Liver (tissue), 9 donors: ENCODE results near the gene PAX7. TPM values are rescaled to one million over a fixed set of nuclear protein-coding genes. Genes with fewer than 3 reads are reported as not detected.

Source experiments
- DNase-seq: peaks from one replicate; pipeline ENCODE4 v3.0.0-alpha.2; 2017; ENCODE audit warnings: low spot score
- H3K27ac ChIP-seq, 2 donors: one replicate each; pipeline ENCODE4 v1.7.0; 2013; ENCODE audit warnings: inconsistent platforms in 2 of 2, low read length in 2 of 2, control low read depth in 1 of 2, low read depth in 1 of 2, mild to moderate bottlenecking in 1 of 2
- H3K27me3 ChIP-seq, 4 donors: one replicate each; pipeline versions ENCODE4 v1.6.1 to v1.7.0; 2013; ENCODE audit warnings: low read length in 3 of 4, inconsistent platforms in 1 of 4, mild to moderate bottlenecking in 1 of 4, moderate library complexity in 1 of 4; ENCODE audit not compliant: control insufficient read depth in 4 of 4, insufficient read depth in 4 of 4
- H3K36me3 ChIP-seq, 4 donors: one replicate each; pipeline versions ENCODE4 v1.6.1 to v1.7.0; 2013; ENCODE audit warnings: low read length in 3 of 4, mild to moderate bottlenecking in 3 of 4, low read depth in 1 of 4, moderate library complexity in 1 of 4; ENCODE audit not compliant: control insufficient read depth in 4 of 4, insufficient read depth in 3 of 4
- H3K4me1 ChIP-seq, 4 donors: one replicate each; pipeline versions ENCODE4 v1.6.1 to v1.7.0; 2013; ENCODE audit warnings: low read length in 3 of 4, mild to moderate bottlenecking in 3 of 4, moderate library complexity in 1 of 4; ENCODE audit not compliant: control insufficient read depth in 4 of 4, insufficient read depth in 4 of 4
- H3K4me3 ChIP-seq, 3 donors: one replicate each; pipeline versions ENCODE4 v1.6.1 to v1.7.0; 2013; ENCODE audit warnings: low read length in 3 of 3, control low read depth in 1 of 3, low read depth in 1 of 3, mild to moderate bottlenecking in 1 of 3
- H3K9ac ChIP-seq, 2 donors: one replicate each; pipeline ENCODE4 v1.7.0; 2013; ENCODE audit warnings: low read length in 2 of 2, mild to moderate bottlenecking in 2 of 2, moderate library complexity in 2 of 2, control low read depth in 1 of 2, low read depth in 1 of 2
- H3K9me3 ChIP-seq, 4 donors: one replicate each; pipeline versions ENCODE4 v1.6.1 to v1.7.0; 2013; ENCODE audit warnings: low read length in 3 of 4; ENCODE audit not compliant: control insufficient read depth in 4 of 4
- ATF3 ChIP-seq: IDR thresholded peaks from 2 replicates; pipeline ENCODE4 v1.6.1; 2016; ENCODE audit warnings: antibody characterized with exemption
- CTCF ChIP-seq: fragments of 150-350 bp; IDR thresholded peaks from 2 replicates; pipeline ENCODE4 v1.5.1; 2017; ENCODE audit warnings: improper control_type of control experiment, low read depth, low read length; ENCODE audit not compliant: missing input control
- GABPA ChIP-seq, 2 donors: IDR thresholded peaks in 1 of 2; conservative IDR thresholded peaks in 1 of 2; 2 replicates each; pipeline ENCODE4 v1.6.1; 2016; ENCODE audit warnings: antibody characterized with exemption in 2 of 2, mild to moderate bottlenecking in 1 of 2, moderate library complexity in 1 of 2
- HNF4G ChIP-seq: IDR thresholded peaks from 2 replicates; pipeline ENCODE4 v1.6.1; 2016; ENCODE audit warnings: antibody characterized with exemption
- JUND ChIP-seq, 2 donors: IDR thresholded peaks; 2 replicates each; pipeline ENCODE4 v1.6.1; 2016; ENCODE audit warnings: antibody characterized with exemption in 2 of 2
- MAX ChIP-seq: IDR thresholded peaks from 2 replicates; pipeline ENCODE4 v1.6.1; 2016; ENCODE audit warnings: antibody characterized with exemption
- NR2F2 ChIP-seq: IDR thresholded peaks from 2 replicates; pipeline ENCODE4 v1.6.1; 2016; ENCODE audit warnings: antibody characterized with exemption
- RAD21 ChIP-seq, 2 donors: IDR thresholded peaks; 2 replicates each; pipeline ENCODE4 v1.6.1; 2016; ENCODE audit warnings: antibody characterized with exemption in 2 of 2, mild to moderate bottlenecking in 2 of 2
- REST ChIP-seq: IDR thresholded peaks from 2 replicates; pipeline ENCODE4 v1.6.1; 2016; ENCODE audit warnings: antibody characterized with exemption, mild to moderate bottlenecking
- RXRA ChIP-seq, 2 donors: IDR thresholded peaks; 2 replicates each; pipeline ENCODE4 v1.6.1; 2017 to 2018; ENCODE audit warnings: antibody characterized with exemption in 2 of 2, mild to moderate bottlenecking in 1 of 2
- SP1 ChIP-seq: IDR thresholded peaks from 2 replicates; pipeline ENCODE4 v1.6.1; 2018; ENCODE audit warnings: antibody characterized with exemption, mild to moderate bottlenecking
- TAF1 ChIP-seq: conservative IDR thresholded peaks from 2 replicates; pipeline ENCODE4 v1.6.1; 2016; ENCODE audit warnings: antibody characterized with exemption, mild to moderate bottlenecking
- ZBTB33 ChIP-seq: IDR thresholded peaks from 2 replicates; pipeline ENCODE4 v1.6.1; 2016; ENCODE audit warnings: antibody characterized with exemption
- WGBS: extraction: QIAGEN DNeasy Blood & Tissue Kit; methylation state at CpG from one replicate; pipeline ENCODE4 v1.1.7; 2013; 5-methylcytosine and 5-hydroxymethylcytosine counted together
- polyA plus RNA-seq, 2 donors: library from polyadenylated mRNA; stranded (reverse) in 1 of 2; unstranded in 1 of 2; fragments of 200-250 nt in 1 of 2; fragments of >200 nt in 1 of 2; fragmentation: Nextera tagmentation in 1 of 2; extraction: Ambion mirVana in 1 of 2; gene quantifications; one replicate each; pipeline versions ENCODE4 v1.2.1 to v1.2.3, GENCODE V29; 2013 to 2015
- total RNA-seq, 2 donors: library from RNA; depleted of rRNA; stranded (reverse); fragments of >200 nt; gene quantifications; one replicate each; pipeline ENCODE4 v1.2.3, GENCODE V29; 2014
- donor health status: healthy.
- donor health status: healthy.
- donor health status: healthy.
- donor health status: healthy.
- donor health status: healthy.

The PAX7 gene
- total and polyA plus RNA-seq, 4 donors = not detected

DNA sequence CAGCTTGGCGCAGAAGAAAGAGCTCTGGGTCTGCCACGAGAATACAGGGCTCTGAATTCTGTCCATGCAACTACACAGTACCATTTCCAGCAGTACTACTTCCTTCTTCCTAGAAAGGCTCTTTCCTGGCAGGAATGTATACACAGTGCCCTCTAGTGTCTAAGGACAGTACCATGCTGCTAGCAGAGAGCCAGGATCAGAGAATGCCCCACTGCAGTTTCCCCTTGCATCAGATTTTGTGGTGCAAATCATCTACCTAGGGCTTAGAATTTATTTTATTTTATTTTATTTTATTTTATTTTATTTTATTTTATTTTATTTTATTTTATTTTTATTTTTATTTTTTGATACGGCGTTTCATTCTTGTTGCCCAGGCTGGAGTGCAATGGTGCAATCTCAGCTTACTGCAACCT is 50.8 kb downstream of the PAX7 start:
- no peak for DNase-seq
- Histone ChIP-seq H3K27ac (no peak overlapping the region), H3K36me3 (no peaks in the 10 kb centered on the region), H3K9me3 (no peaks in the 10 kb centered on the region), H3K9ac (no peak overlapping the region), H3K4me1 (no peaks in the 10 kb centered on the region), H3K27me3 (peaks cover 2 to 5% (median 3%) of the 10 kb centered on the region in 4 donors), H3K4me3 (no peak overlapping the region)
- WGBS = 66% methylated on average over 4 of the region's 4 CpGs
- peak; percentile 51 for TF ChIP-seq CTCF
- TF ChIP-seq NR2F2 = no peak
- TF ChIP-seq RAD21 (IDR thresholded peaks at IDR 0.05) = peak; percentile 46 to 70
- no peak for TF ChIP-seq RXRA (IDR thresholded peaks at IDR 0.05)
- TF ChIP-seq GABPA (IDR thresholded peaks at IDR 0.05 in 1 of 2, conservative IDR thresholded peaks at IDR 0.05 in 1 of 2) = peak; percentile 43 to 59
- no peak for TF ChIP-seq HNF4G

DNA sequence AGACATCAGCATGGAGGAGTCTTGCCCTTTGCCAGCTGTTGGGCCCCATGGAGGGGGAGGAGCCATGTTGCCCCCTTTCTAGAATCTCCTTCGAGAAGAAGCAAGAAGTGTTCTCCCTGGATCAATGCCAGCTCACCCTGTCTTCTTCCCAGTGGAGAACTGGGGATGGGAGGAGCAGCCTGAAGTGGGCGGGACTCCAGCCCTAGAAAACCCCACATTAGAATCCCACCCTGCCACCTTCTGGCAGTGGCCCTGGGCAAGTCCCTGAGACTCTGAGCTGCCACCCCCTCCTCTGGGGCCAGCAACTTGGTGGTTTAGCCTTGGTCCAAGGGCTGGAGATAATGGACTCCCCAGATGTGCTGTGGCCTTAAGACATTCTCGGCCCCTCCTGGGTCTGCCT is 51.7 kb downstream of the PAX7 start:
- H3K4me1 ChIP-seq = no peaks in the 10 kb centered on the region
- peaks cover 2 to 5% (median 3%) of the 10 kb centered on the region in 4 donors for H3K27me3 ChIP-seq
- no peak for TF ChIP-seq JUND (IDR thresholded peaks at IDR 0.05)
- no peak for TF ChIP-seq ZBTB33
- no peak for TF ChIP-seq SP1
- no peak for TF ChIP-seq MAX
- no peak for TF ChIP-seq TAF1
- no peak for TF ChIP-seq ATF3
- TF ChIP-seq RAD21 (IDR thresholded peaks at IDR 0.05) = no peak
- no peak for TF ChIP-seq HNF4G
- TF ChIP-seq REST = no peak
- H3K4me3 ChIP-seq = no peak overlapping the region
- no peak for DNase-seq
- H3K9me3 ChIP-seq = no peaks in the 10 kb centered on the region
- no peak overlapping the region for H3K27ac ChIP-seq
- no peaks in the 10 kb centered on the region for H3K36me3 ChIP-seq
- no peak overlapping the region for H3K9ac ChIP-seq
- 54% methylated on average over 3 of the region's 3 CpGs for WGBS
